Liver (tissue), 3 donors: ENCODE measurements around the gene IL1R2.

Experiments
- ATF3 ChIP-seq: IDR thresholded peaks from 2 replicates; pipeline ENCODE4 v1.6.1; 2016; ENCODE audit warnings: antibody characterized with exemption
- GABPA ChIP-seq, 2 donors: IDR thresholded peaks in 1 of 2; conservative IDR thresholded peaks in 1 of 2; 2 replicates each; pipeline ENCODE4 v1.6.1; 2016; ENCODE audit warnings: antibody characterized with exemption in 2 of 2, mild to moderate bottlenecking in 1 of 2, moderate library complexity in 1 of 2
- JUND ChIP-seq, 2 donors: IDR thresholded peaks; 2 replicates each; pipeline ENCODE4 v1.6.1; 2016; ENCODE audit warnings: antibody characterized with exemption in 2 of 2
- MAX ChIP-seq: IDR thresholded peaks from 2 replicates; pipeline ENCODE4 v1.6.1; 2016; ENCODE audit warnings: antibody characterized with exemption
- NR2F2 ChIP-seq: IDR thresholded peaks from 2 replicates; pipeline ENCODE4 v1.6.1; 2016; ENCODE audit warnings: antibody characterized with exemption
- RAD21 ChIP-seq, 2 donors: IDR thresholded peaks; 2 replicates each; pipeline ENCODE4 v1.6.1; 2016; ENCODE audit warnings: antibody characterized with exemption in 2 of 2, mild to moderate bottlenecking in 2 of 2
- REST ChIP-seq: IDR thresholded peaks from 2 replicates; pipeline ENCODE4 v1.6.1; 2016; ENCODE audit warnings: antibody characterized with exemption, mild to moderate bottlenecking
- RXRA ChIP-seq, 2 donors: IDR thresholded peaks; 2 replicates each; pipeline ENCODE4 v1.6.1; 2017 to 2018; ENCODE audit warnings: antibody characterized with exemption in 2 of 2, mild to moderate bottlenecking in 1 of 2
- SP1 ChIP-seq: IDR thresholded peaks from 2 replicates; pipeline ENCODE4 v1.6.1; 2018; ENCODE audit warnings: antibody characterized with exemption, mild to moderate bottlenecking
- TAF1 ChIP-seq: conservative IDR thresholded peaks from 2 replicates; pipeline ENCODE4 v1.6.1; 2016; ENCODE audit warnings: antibody characterized with exemption, mild to moderate bottlenecking
- YY1 ChIP-seq: IDR thresholded peaks from 2 replicates; pipeline ENCODE4 v1.6.1; 2016; ENCODE audit warnings: antibody characterized with exemption, mild to moderate bottlenecking
- ZBTB33 ChIP-seq: IDR thresholded peaks from 2 replicates; pipeline ENCODE4 v1.6.1; 2016; ENCODE audit warnings: antibody characterized with exemption
- TF ChIP-seq, protein P1 (sequence below): fragments of 150-350 bp; IDR thresholded peaks from 2 replicates; pipeline ENCODE4 v1.5.1; 2017; ENCODE audit warnings: improper control_type of control experiment, low read depth, low read length; ENCODE audit not compliant: missing input control
- donor health status: healthy.
- donor health status: healthy.

DNA sequence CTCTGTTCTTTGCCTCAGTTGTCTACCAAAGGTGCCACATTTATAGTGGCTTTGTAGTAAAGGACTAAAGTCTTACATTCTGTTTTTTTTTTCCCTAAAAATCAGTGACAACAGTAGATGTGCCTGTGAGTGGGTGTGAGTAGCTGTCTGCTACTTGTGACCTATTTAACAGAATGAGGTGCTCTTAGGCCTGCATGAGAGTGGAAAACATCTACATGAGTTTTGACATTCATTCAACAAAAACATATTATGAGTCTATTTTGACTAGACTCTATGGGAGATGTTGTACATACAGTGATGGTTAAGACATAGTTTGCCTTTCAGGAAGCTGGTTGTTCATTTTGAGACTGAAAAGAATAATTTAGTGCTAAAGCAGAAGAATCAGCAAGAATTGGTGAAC, 36.7 kb downstream of the IL1R2 start:
- TF ChIP-seq, protein P1, sequence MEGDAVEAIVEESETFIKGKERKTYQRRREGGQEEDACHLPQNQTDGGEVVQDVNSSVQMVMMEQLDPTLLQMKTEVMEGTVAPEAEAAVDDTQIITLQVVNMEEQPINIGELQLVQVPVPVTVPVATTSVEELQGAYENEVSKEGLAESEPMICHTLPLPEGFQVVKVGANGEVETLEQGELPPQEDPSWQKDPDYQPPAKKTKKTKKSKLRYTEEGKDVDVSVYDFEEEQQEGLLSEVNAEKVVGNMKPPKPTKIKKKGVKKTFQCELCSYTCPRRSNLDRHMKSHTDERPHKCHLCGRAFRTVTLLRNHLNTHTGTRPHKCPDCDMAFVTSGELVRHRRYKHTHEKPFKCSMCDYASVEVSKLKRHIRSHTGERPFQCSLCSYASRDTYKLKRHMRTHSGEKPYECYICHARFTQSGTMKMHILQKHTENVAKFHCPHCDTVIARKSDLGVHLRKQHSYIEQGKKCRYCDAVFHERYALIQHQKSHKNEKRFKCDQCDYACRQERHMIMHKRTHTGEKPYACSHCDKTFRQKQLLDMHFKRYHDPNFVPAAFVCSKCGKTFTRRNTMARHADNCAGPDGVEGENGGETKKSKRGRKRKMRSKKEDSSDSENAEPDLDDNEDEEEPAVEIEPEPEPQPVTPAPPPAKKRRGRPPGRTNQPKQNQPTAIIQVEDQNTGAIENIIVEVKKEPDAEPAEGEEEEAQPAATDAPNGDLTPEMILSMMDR, result no peak
- TF ChIP-seq RAD21 (IDR thresholded peaks at IDR 0.05), result no peak
- TF ChIP-seq TAF1, result no peak
- no peak for TF ChIP-seq REST
- TF ChIP-seq SP1, result no peak
- no peak for TF ChIP-seq JUND (IDR thresholded peaks at IDR 0.05)
- no peak for TF ChIP-seq ZBTB33
- TF ChIP-seq YY1, result no peak
- no peak for TF ChIP-seq GABPA (IDR thresholded peaks at IDR 0.05 in 1 of 2, conservative IDR thresholded peaks at IDR 0.05 in 1 of 2)
- TF ChIP-seq MAX, result no peak
- no peak for TF ChIP-seq ATF3
- no peak for TF ChIP-seq RXRA (IDR thresholded peaks at IDR 0.05)
- no peak for TF ChIP-seq NR2F2
